Activated gamma-delta T cell treated with anti-CD3 and anti-CD28 coated beads, Interleukin-2, amount 50 U/mL, for 16 hours (primary cell): ENCODE results near the gene CEACAM18.

Source experiments
- DNase-seq: peaks from one replicate; pipeline ENCODE4 v3.0.0-alpha.2; 2020; ENCODE audit warnings: low read depth

The CEACAM18 gene

GRCh38 chr19:51531349-51532315 is 53.3 kb downstream of the CEACAM18 start, which contains the start of gene SIGLEC6:
Gene SIGLEC6, minus strand, starts transcription at chr19:51531670. Its CDS starts 22 bp downstream, at chr19:51531648.
- DNase-seq = no peak

DNA sequence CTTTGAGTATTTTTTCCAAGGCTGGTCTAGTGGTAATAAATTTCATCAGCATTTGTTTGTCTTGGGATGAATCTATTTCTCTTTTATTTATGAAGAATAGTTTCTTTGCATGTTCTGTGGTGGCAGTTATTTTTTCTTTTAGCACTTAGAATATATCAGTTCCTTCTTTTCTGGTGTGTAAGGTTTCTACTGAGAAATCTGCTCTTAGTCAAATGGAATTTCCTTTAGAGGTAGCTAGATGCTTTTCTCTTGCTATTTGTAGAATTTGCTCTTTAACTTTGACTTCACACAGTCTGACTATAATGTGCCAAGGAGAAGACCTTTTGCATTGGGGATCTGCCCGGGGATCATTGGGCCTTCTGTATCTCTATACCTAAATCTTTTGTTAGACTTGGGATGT is 57.2 kb downstream of the CEACAM18 start:
- no peak for DNase-seq

- DNase-seq = no peak
Observed at GRCh38 chr19:51539821-51540366, 61.6 kb downstream of the CEACAM18 start.
